NCI-H524 (cell line): ENCODE data around the gene TMC6.
A peak's percentile ranks its signal among the peaks of the same experiment; 100 is the strongest.
"Not testable (repeated sequence)": the region's sequence is repeated elsewhere in the genome, so short reads cannot be mapped to it uniquely, and the experiment has no call there.

Experiments
- DNase-seq, 2 experiments: peaks; one replicate each; lab custom pipeline; 2025; lab: John Stamatoyannopoulos, UW

TMC6 gene

DNA sequence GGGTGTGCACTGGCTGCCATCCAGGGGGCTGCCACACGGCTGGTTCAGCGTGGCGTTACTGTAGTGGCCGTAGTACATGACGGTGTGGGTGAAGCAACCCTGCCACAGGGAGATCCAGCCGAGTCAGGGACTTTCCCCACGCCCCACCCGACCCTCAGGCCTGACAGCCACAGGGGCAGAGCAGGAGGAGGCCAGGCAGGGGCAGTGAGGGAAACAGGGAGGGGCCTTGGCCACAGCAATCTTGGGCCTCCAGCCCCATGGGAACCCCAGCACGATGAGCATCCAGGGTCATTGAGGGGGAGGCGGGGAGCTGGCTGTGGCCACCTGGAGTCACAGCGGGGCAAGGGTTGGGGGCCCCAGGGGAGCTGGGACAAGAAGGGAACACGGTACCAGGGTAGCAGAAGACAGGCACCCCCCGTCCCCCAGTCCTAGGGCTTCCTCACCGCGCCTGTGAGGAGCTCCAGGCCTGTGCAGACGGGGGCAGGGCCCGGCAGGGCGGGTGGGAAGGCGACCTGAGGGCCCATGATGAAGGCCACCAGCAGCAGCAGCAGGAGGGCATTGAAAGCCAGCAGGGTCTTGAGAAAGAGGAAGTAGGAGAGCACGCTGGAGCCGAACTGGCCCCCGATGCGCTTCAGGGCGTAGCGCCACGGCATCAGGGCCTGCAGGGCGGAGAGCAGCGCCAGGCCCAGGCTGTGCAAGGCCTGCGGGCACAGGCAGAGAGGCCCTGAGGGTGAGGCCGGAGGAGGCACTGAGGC is 4.3 kb downstream of the TMC6 start:
- no peak for DNase-seq

DNA sequence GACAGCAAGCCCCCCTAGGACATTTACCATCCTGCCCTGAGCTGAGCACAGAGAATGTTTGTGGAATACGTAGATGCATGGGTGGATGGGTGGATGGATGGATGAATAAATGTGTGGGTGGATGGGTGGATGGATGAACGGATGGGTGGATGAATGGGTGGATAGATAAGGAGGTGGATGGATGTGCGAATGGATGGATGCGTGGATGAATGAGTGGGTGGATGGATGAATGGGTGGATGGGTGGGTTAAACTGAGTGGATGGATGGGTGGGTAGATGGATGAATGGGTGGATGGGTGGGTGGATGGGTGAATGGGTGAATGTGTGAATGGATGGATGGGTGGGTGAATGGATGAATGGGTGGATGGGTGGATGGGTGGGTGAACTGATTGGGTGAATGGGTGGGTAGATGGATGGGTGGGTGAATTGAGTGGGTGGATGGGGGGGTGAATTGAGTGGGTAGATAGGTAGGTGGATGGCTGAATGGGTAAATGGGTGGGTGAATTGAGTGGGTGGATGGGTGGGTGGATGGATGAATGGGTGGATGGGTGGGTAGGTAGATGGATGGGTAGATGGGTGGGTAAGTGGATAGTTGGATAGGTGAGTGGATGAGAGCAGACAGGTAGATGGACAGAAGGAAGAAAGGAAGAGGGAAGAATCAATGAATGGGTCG is 5.2 kb downstream of the TMC6 start:
- no peak for DNase-seq

DNA sequence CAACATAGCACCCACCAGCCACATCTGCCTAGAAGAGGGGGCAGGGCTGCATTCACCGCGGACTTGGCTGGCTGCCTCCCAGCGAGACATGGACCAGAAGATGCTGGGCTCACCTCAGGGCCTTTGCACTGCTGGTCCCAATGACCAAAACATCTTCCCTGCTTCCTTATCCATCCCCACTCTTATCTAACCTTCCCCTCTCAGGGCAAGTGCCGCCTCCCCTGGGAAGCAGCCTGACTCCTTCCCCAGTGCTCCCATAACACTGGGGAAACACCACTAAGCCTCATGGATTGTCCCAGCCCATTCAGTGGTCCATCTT is 5.7 kb downstream of the TMC6 start:
- no peak for DNase-seq

DNA sequence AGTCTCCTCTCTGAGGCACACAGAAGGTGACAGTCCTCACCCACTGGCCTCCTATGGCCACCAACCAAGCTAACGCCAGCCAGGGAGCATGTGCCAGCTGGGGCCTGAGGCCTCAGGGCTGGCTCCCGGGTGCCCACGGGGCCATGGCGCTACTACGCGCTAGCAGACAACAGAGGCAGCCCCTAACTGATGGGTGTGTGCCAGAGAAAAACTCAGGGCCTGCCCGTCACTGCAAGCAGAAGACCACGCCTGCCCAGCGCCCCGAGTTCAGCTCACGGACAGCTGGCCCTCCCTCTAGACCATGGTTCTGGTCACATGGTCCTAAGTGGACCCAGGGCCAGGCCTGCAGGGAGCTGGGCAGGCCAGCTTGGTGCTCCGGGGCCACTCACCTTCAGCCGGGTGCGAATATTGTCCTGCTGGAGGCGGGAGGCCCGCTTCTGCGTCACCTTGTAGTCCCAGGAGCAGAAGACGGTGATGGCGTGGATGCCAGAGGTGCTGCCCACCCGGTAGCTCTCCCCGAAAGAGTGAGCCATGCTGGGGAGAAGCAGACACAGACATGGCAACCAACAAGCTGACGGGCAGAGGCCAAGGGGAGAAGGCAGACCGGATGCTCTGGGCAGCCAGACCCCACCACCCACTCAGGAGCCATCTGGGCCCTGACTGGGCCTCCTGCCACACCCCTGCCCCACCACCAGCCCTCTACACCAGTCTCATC is 6.2 kb downstream of the TMC6 start:
- DNase-seq = no peak

DNA sequence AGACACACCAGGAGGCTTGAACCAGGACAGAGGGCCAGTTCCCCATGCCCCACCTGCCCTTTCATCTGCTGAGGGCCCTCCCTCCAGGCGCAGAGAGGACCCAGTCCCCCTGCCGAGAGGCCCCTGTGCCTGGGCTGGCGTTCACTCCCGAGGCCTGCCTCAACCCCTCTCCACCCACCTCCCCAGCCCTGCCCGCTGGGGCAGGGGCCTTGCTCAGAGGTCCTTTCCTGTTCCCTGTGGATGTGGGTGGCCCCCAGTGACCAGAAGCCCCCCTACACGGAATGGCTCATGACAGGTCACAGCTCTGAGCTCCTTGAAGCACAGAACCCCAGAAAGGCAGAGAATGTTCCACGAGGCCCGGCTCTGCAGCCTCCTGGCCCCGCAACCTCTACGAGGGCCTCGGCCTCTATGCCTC is 6.7 kb downstream of the TMC6 start:
- DNase-seq = no peak

DNA sequence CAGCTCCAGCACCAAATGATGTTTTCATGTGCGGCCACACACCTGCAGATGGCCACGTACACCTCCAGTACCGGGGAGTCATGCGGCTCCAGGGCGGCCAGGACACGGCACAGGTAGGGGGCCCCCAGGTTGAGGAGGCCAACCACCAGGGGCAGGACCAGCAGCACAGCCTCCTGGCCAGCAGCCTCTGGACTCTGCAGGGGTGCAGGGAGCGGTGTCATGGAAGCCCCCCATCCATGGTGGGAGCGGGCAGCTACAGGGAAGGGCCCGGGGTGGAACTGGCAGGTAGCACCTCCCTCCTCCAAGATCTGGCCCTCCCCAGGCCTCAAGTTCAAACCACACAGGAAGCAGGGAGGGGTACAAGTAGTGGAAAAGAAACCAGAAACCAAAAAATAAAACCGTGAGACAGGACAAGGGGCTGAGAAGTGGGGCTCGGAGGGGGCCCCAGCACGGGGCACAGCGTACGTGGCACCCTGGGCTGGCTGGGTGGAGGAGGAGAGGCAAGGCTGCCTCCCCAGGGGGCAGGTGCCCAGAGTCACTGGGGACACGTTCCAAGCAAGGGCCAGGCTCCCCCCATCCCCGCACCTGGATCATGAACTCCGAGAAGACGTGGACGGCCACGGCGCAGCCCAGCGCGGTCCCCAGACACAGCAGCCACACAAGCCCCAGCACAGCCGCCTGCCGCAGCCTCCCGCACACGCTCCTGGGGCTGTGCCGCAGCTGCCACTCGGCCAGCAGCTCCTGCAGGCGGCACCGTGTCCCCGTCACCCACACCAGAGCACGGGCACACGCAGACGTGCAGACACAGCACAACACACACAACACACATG is 7.4 kb downstream of the TMC6 start:
- DNase-seq = no peak

DNA sequence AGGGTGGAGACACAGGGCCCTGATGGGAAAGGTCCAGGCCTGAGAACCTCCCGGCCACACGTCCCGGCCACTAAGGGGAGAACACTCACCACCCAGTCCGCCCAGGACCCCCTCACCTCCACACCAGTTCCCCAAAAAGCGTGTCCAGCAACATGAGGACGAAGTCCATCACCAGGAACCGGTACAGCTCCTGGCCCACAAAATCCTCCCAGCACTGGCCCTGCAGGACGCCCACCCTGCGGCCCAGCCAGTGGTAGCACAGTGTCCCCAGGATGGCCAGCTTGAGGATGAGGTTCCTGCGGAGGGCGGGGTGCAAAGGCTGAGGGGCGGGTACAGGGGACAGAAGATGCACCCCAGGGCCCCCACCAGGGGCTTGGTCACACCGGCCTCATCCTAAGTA is 8.0 kb downstream of the TMC6 start:
- no peak for DNase-seq

DNA sequence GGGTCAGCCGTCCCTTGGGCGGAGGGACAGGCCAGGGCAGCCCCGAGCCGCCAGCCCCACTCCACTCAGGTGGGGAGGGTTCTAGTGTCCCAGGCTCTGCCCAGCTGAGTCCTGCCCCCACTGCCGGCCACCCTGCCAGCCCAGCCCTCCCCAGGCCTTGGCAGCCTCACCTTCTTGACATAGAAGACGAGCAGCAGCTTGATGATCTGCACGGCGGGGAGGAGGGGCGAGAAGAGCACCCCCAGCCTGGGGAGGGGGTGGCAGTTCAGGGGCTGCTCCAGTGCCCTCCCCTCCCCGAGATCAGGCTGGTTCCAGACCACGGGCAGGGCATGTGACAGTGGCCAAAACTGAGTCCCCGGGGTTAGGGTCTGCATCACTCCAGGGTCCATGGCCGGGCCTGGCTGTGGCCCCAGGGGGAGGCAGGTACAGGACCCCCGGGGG is 9.7 kb downstream of the TMC6 start:
- DNase-seq = no peak

DNA sequence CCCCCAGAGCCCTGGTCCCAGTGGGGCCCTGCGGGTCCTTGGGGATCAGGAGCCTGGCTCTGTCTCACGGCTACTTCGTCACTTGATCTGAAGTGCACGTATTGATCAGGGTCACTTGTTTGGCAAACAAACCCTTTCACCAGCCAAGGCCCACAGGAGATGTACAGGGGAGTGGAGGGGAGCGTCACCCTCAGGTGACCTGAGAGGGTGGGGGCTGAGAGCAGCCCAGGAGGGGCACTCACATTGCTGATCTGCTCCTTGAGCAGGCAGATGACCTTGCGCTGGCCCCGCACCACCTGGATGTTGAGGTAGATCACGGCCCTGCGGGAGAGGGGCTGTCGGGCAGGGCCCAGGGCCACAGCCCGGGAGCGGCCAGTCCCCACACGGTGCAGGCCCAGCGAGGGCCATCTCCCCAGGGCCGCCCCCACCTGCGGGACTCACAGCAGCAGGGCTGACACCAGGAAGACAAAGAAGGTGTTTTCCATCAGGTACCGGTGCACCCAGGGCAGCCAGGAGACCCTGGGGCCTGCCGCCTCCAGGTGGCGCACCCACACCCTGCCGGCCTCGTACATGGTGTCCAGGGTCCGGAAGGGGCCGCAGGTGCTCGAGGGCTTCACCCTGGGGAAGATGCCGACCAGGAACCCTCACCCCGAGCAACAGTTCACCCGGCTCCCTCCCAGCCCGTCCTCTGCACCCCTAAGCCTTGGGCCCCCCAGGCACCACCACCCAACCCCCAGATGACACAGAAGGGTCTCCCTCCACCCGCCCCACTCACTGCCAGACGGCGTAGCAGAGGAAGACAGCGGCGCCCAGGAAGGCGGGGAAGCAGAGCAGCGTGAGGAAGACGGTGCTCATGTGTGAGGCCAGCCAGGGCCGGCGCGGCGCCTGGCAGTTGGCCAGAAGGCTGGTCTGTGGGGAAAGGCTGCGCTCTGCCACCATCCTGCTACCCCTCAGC is 11.3 kb downstream of the TMC6 start:
- DNase-seq = peak; percentile 87 to 92

DNA sequence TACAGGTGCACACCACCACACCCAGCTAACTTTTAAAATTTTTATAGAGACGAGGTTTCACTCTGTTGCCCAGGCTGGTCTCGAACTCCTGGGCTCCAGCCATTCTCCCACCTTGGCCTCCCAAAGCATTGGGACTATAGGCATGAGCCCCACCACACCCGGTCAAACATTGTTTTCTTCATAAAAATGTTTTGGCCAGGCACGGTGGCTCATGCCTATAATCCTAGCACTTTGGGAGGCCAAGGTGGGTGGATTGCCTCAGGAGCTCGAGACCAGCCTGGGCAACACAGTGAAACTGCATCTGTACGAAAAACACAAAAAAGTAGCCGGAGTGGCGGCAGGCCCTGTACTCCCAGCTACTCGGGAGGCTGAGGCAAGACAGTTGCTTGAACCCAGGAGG is 12.1 kb downstream of the TMC6 start:
- DNase-seq = no peak

DNA sequence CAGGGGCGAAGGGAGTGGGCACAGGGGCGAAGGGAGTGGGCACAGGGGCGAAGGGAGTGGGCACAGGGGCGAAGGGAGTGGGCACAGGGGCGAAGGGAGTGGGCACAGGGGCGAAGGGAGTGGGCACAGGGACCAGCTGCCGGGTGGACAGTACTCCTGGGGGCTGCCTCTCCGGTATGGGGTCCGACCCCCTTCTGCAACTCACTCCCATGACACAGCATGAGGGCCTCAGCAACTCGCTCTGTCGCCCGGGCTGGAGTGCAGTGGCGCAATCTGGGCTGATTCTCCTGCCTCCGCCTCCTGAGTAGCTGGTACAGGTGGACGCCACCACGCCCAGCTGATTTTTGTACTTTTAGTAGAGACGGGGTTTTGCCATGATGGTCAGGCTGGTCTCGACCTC is 12.8 kb downstream of the TMC6 start:
- DNase-seq = not testable (repeated sequence)

DNA sequence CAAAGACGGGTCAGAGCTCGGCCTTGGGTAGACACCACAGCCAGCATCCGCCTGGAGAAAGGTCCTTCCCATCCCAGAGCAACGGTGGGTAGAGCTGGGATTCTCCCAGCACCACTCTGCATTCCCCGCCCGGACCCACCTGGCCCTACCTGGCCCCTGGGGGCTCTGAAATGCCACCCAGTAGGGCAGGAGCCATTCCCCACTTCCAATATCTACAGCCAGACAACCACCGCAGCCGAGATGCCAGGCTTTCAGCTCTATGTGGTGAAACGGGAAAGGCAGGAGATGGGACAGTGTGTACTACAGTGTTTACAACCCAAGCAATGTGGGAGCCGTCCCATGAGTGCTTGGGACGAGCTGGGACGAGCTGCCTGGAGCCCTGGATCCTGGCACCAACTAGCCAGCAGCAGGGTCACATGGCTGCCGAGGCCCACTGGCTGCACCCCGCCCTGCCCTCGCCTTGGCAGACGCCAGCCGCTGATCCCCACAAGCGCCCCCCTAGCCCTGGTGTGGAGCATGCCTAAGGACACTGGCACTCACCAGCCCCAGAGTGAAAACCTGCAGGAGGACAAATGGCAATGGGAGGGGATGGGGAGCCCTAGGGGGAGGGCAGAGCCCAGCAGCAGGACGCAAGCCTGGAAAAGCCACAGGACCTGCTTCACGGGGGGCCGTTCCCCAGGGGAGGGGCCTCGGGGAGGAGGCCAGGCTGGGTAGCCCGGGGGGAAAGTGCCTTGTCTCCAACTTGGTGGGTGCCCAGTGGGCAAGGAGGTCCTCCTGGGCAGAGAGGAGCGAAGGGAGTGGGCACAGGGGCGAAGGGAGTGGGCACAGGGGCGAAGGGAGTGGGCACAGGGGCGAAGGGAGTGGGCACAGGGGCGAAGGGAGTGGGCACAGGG is 13.5 kb downstream of the TMC6 start:
- no peak for DNase-seq

DNA sequence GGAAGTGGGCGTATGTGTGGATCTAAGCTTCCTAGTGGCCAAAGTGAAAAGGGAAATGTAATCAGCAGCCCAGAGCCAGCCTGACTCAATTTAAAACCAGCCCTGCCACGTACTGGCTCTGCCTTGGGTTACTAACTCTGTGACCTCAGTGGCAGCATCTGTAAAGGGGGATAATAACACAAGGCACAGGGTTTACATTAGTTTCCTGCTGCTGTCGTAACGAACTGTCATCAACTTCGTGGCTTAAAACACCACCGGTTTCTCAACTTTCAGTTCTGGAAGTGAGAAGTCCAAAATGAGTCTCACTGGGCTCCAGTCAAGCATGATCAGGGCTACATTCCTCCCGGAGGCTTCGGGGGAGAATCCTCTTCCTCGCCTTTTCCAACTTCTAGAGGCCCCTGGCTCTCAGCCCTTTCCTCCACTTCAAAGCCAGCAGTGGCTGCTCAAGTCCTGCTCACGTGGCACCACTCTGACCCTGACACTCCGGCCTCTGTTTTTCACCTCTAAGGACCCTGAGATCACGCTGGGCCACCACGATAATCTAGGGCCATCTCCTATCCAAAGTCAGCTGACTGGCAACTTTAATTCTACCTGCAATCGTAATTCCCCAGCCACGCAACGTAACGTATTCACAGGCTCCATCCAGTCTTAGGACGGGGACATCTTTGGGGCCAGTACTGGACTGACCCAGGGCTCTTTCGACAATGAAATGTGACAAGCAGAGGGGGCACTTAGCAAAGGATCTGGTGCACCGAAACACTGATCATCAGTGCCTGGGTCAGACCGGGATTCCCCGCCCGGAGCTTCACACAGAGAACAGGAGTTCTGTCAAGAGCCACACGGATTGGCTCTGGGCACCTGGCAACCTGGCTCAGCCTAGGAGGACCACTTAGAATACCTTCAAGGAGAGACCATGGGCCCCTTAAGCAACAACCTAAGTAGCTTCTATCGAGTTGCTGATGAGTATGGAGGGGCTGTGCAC is 14.5 kb downstream of the TMC6 start:
- no peak for DNase-seq

DNA sequence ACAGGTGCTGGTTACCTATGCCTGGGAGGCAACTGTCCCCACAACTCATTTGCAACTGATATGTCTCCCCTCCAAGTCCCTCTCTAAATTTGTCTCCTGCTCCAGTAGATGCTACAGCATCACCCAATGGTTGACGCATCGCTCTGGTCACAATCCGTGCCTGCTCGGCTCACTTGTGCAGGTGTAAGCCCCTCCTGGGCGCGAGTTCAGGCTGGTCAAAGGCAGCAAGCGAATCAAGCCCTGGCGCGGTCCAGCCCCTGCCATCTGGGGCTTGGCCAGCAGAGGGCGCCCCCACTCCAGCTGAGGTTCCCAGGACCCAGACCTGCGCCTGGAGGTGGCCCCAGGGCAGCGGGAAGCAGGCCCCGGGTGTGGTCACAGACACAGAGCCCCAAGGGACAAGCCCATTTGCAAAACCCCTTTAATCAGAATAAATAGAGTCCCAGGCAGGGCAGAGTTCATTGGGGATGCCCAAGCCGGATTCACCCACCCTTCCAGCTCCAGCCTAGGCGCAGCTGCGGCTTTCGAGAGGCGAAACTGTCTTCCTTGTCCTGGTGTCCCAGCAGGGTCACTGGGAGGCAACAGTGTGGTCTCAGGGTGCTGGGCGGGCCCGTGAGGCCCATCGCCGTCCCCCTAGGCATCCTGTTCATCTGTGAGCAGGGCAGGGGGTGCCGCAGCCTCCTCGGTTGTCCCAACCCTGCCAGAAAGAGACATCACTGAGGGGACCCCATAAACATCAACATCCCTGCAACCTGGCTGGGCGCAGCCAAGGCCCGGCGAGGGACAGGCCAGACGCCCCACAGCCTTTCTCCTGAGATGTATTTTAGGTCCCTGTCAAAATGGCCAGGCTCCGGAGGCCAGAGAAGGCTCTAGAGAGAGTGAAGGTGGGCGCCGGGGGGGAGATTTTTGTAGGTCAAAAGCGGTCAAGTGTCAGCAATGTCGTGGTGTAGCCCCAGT is 15.8 kb downstream of the TMC6 start:
- DNase-seq = peak; percentile 52 to 75

DNA sequence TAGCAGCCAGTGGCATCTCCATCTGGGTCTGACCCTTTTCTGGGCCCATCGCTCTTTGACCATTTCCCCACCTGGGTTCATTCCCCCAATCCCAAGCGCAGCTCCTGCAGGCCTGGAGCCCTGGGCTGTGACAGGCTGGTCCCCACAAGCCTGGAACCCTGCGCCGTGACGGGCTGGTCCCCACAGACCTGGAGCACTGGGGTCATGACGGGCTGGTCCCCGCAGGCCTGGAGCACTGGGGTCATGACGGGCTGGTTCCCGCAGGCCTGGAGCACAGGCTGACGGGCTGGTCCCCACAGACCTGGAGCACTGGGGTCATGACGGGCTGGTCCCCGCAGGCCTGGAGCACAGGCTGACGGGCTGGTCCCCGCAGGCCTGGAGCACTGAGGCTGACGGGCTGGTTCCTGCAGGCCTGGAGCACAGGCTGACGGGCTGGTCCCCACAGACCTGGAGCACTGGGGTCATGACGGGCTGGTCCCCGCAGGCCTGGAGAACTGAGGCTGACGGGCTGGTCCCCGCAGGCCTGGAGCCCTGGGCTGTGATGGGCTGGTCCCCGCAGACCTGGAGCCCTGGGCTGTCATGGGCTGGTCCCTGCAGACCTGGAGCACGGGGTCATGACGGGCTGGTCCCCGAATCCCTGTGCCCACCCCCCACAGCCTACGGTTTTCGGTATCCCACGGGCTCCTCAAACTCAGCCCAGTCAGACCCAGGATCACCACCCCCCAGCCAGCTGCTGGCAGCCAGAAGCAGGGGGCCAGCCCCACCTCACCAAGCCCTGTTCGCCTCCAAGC is 16.6 kb downstream of the TMC6 start:
- DNase-seq = no peak

DNA sequence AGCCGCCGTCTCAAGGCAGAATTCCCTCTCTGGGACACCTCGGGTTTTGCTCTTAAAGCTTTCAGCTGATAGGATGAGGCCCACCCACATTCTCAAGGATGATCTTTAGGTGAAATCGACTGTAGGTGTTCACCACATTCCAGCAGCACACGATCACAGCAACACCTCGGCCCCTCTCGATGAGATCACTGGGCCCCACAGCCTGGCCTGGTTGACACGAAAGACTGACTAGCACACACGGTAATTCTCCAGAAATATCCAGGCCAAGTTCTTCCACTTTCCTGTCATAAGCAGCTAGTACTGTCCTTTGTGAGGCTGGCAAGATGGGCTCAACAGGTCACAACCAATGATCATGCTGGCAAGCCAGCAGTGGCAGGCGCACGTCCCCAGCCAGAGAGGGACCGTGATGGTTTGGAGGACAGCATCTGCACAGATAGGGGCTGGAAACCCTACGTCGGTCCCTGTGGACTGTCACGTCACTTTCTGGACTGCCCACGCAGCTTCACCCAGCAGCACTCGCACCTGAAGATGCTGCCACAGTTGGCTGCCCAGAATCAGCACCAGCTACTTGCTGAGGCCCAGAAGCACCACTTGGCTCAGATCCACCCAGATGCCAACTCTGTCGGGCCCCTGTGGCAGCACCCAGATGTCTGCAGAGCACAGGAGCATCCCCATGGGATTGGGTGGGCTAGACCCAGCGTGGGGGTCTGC is 17.4 kb downstream of the TMC6 start:
- DNase-seq = no peak
